Activated T-cell treated with anti-CD3 and anti-CD28 coated beads for 1 hour (primary cell): Measurements from ENCODE around the gene RHOD.

Experiments used
- DNase-seq: peaks from one replicate; pipeline ENCODE4 v3.0.0-alpha.2; 2020; ENCODE audit warnings: low read depth

Gene RHOD

GRCh38 chr11:67056267-67057204 is at the start of gene RHOD:
Gene RHOD, plus strand, starts transcription at chr11:67056847. Its CDS starts 56 bp downstream, at chr11:67056903.
- DNase-seq = peak; percentile 24

DNA sequence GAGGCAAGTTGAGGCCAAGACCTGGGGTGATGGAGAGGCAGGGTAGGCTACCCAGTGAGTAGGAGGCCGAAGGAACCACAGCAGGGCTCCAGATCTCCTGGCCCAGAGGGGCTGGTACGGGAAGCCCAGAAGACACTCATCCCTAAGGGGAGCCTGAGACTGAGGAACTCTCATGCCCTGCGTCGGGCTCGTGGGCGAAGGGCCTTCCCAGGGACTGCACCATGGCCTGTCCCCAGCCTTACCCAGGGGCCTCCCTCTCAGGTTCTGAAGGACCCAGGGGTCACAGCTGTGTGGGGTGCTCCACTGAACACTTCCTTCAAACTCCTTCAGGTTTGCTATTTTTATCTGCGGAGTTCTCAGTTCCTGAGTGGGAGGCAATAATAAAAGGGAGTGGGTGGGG is 49.5 kb upstream of the RHOD start:
- no peak for DNase-seq

- no peak for DNase-seq
Observed at GRCh38 chr11:67010296-67010905, 46.2 kb upstream of the RHOD start.

DNA sequence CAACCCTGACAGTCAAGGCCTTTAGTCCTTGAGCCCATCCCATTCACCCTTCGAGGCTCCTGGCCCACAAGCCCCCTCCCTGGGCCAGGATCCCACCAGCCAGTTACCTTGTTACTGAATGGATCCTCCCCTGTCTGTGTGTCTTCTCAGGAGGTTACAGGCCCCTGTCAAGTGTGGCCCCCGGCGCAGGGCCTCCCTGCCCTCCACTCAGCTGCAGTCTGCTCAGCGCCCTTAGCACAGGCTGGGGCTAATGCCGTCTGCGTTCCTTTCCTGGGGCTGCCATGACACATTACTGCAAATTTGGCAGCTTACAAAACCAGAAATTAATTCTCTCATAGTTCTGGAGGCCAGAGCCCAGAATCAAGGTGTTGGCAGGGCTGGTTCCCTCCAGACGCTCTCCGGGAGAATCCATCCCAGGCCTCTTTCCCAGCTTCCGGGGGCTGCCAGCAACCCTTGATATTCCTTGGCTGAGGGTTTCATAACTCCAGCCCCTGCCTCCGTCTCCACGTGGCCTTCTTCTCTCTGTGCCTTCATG is 43.1 kb upstream of the RHOD start:
- no peak for DNase-seq

GRCh38 chr11:67014343-67014742 is 42.3 kb upstream of the RHOD start:
- DNase-seq = no peak

GRCh38 chr11:67015048-67015447 is 41.6 kb upstream of the RHOD start:
- no peak for DNase-seq

DNA sequence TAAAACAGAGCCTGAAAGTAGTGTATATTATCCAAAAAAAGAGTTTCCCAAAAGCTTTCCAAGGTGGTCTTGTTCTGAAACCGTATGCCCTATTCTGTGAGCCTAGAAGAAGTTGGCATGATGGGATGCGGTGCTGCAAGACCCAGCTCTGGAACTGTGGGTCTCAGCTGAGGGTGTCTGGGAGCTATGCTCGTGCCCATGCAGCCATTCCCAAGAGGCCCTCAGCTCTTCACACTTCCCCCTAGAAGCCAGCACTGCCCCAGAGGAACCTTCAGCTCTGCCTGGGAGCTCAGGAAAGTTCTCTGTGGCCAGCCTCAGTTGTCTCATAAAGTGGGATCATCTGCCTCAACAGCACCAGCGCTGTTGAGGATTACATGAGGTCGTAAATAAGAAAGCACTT is 40.1 kb upstream of the RHOD start:
- DNase-seq = no peak

GRCh38 chr11:67020949-67021348 is 35.7 kb upstream of the RHOD start:
- DNase-seq = no peak

GRCh38 chr11:67022341-67022933 is 34.2 kb upstream of the RHOD start:
- DNase-seq = no peak

DNA sequence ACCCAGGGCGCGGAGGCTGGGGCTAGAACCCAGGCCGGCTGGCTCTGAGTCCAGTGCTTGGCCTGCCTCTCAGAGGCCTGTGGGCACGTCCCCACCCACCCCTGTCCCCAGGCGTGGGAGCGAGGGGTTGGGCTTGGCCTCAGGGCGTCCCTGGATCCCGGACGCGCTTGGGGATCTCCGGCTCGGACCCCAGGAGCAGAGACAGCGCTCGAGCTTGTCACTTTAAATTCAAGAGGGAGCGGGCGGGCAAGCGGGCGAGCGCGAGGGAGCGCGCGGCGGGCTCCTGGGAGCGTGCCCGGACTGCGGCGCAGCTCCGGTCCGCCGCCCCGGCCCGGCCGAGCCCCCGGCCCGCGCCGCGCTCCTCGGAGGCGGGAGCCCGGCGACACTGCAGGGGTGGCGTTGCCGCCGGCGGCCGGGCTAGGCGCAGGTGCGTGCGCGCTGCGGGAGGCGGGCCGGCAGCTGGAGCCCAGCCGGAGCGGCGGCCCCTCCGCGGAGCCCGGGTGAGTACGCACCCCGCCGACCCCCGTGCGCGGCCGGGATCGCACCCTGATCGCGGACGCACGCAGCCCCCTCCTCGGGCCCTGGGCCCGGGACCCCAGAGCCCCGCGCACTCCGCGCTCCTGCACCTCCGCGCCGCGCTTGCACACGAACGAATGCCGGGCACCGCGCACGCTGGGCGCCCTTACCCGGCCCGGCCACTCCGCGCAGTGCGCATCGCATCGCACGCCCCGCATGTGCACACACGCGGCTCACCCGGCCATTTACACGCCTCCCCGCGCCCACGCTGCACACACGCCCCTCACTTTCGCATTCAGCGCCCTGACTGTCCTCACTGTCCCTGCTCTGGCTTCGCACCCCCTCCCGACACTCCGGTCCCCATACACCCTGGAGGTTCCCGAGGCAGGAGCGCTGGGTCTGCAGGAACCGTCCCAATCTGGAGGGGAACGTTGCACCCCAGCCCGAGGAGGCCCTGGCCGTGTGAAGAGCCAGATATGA is 33.4 kb upstream of the RHOD start, which contains the start of gene SYT12:
SYT12 (plus strand) TSS at position 174 of the 996 bp plus-strand sequence. CDS start 7,011 bp downstream, outside the sequence.
- no peak for DNase-seq

- no peak for DNase-seq
Observed at GRCh38 chr11:67023957-67024353, 32.7 kb upstream of the RHOD start.

GRCh38 chr11:67024410-67024809 is 32.2 kb upstream of the RHOD start:
- no peak for DNase-seq

GRCh38 chr11:67024966-67025365 is 31.7 kb upstream of the RHOD start:
- no peak for DNase-seq

GRCh38 chr11:67025750-67026149 is 30.9 kb upstream of the RHOD start:
- DNase-seq = no peak

DNA sequence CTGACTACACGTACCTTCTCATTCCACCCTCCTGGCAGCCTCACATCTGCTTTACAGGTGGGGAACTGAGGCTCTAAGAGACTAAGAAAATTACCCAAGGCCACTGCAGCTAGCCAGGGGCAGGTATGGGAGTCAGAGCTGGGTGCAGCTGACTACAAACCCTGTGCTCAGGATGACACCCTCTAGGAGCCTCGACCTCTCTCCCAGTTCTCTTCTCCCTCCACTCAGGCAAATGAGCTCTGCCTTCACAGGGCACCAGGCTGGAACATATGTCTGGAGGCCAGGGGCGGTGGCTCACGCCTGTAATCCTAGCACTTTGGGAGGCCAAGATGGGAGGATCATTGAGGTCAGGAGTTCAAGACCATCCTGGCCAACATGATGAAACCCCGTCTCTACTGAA is 29.7 kb upstream of the RHOD start:
- DNase-seq = no peak

- DNase-seq = no peak
Observed at GRCh38 chr11:67027483-67027930, 29.1 kb upstream of the RHOD start.

DNA sequence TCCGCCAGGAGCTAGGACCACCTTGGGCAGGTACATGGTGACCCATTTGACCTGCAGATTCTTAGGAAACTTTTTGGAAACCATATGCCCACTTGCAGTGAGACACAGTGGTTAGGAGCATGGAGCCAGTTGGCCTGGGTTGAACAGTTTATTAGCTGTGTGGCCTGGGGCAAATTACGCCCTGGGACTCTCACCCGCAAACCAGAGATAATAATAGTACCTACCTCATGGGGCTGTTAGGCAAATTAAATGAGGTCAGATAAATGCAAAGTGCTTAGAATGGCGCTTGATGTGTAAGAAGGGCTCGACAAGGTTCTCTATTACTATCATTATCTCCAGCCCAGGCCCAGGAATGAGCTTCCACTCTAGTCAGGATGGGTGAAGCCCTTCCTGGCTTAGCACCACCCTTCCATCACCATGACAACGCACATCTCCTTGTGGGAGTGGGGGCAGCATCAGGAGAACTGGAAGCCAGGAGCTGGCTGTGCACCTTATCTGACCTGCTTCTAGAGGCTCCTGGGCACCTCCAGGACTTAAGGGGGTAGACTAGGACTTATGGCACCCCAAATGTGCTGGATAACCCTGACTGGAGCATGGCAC is 28.6 kb upstream of the RHOD start:
- no peak for DNase-seq

DNA sequence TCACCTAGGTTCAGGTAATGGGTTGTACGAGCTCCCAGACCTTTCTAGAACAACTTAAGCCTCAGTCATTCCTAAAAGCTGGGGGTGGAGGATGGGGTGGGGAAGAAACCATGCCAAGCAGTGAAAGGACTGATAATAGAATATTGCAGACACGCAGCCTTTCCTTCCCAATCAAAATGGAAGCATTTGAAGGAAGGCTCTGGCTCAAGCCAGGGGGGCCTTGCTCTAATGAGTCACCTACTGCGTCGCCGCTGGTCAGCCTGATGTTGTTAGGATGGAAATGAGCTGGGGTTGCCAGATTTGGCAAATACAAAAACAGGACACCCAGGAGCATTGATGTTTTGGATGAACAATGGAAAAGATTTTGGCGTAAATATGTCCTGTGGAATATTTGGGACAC is 27.5 kb upstream of the RHOD start:
- DNase-seq = no peak

DNA sequence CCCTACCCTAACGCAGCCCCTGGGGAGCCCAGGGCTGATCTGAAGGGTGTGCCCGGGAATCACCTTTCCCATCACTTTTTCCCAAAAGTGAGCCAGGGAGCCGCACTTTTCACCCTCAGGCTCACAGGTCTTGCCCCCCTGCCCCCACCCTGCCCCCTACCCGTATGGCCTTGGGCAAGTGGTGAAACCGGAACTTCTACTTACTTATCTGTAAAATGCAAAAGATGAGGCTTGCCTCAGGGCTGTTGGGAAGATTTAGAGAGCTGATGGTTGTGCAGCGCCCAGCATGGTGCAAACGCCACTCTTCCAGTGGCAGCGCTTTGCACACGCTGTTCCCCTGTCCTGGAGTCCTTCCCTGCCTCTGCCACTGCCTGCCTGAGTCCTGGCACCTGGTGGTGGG is 25.7 kb upstream of the RHOD start:
- DNase-seq = no peak

DNA sequence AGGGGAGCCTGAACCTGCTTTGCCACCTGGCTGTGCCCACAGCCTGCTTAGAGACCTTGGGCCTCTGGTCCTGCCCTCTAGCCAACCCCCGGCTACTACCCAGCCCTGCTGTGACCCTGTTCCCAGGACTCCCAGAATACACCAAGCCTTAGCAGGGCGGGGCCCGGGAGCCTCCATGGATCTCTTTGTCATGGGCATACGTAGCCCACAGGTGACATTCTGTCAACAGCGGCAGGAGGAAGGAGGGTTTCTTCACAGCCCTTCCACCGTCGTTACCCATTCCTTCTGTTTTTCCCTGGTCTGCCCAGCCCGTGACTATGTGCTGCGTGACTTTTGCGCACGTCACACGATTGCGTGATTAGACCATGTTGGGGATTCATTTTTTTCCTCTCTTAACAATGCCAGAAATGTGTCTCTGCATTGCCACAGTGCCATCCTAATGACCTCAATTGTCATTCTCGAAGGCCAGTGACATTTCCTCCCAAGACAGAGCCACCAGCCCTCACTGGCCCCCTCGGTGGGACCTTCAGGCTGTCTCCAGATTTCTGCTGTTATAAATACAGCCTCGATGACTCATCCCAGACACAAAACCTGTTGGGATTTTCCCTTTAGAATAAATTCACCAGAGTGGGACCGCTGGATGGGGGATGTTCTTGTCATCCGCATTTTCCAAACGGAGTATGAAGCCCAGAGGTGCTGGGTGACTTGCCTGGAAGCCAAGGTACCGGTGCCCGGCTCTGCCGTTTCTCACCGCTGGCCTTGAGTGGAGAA is 24.7 kb upstream of the RHOD start:
- no peak for DNase-seq
